Mucosa of descending colon (tissue), 3 donors: ENCODE data around the gene ERG28. TPM values are rescaled to one million over a fixed set of nuclear protein-coding genes. Genes with fewer than 3 reads are reported as not detected.

ENCODE experiments used
- ATAC-seq: fragments of 200-7000 bp; cut with Tn5 transposase; one replicate; pipeline ENCODE4 v1.9.1; 2020; ENCODE audit warnings: mild to moderate bottlenecking, moderate library complexity
- DNase-seq, 3 donors: peaks; one replicate each; pipeline ENCODE4 v3.0.0-alpha.2; 2020
- H3K36me3 ChIP-seq: fragments of 200-600 bp; one replicate; pipeline ENCODE4 v1.8.0; 2021; ENCODE audit warnings: low read depth, mild to moderate bottlenecking
- H3K4me1 ChIP-seq: fragments of 200-600 bp; one replicate; pipeline ENCODE4 v1.8.0; 2021; ENCODE audit warnings: low read depth, mild to moderate bottlenecking
- H3K4me3 ChIP-seq: fragments of 200-600 bp; one replicate; pipeline ENCODE4 v1.8.0; 2021; ENCODE audit warnings: mild to moderate bottlenecking
- H3K9me3 ChIP-seq: fragments of 200-600 bp; one replicate; pipeline ENCODE4 v1.8.0; 2021; ENCODE audit warnings: mild to moderate bottlenecking
- CTCF ChIP-seq: fragments of 200-600 bp; IDR thresholded peaks from one replicate; pipeline ENCODE4 v1.8.0; 2022; ENCODE audit warnings: antibody characterized with exemption, mild to moderate bottlenecking
- intact Hi-C, 2 donors: fragments of 100-400 bp; cut with DNase I in 1 of 2; cut with micrococcal nuclease in 1 of 2; formaldehyde crosslinking; loops; one replicate each; pipeline versions ENCODE4 v1.11.0 to v1.11.1; 2022; cut with DNase I, micrococcal nuclease
- total RNA-seq, 3 donors: library from RNA; stranded (reverse); fragmentation: NEBNext Ultra II Directional in 2 of 3; extraction: Animal tissue kit (Norgen Biotek cat#: 25700) in 2 of 3; gene quantifications; one replicate each; pipeline versions ENCODE4 v1.2.1 to v1.2.4, GENCODE V29; 2021 to 2023
- donor health status: DM: no; HTN: no; CAD: no; lungs with moderate emphysema.
- donor health status: DM: no; HTN: no; CAD: no.
- donor health status: DM: no; HTN: yes; CAD: no.

Gene ERG28
- total RNA-seq, 3 donors from 2014 or later: 13.5 to 23.9 (median 23.7) TPM

GRCh38 chr14:75650253-75651058, 10.2 kb downstream of the ERG28 start:
- Histone ChIP-seq H3K4me3 (no peak overlapping the region), H3K36me3 (no peaks in the 10 kb centered on the region), H3K9me3 (no peaks in the 10 kb centered on the region), H3K4me1 (no peaks in the 10 kb centered on the region)
- TF ChIP-seq CTCF: no peak
- intact Hi-C loops: loop anchor here in 1 of 2 donors (5.0 kb wide), 1 partner anchor 73 kb away; the partner anchor contains the start of gene FLVCR2
- peak; percentile 22 for ATAC-seq
- no peak for DNase-seq

GRCh38 chr14:75649773-75650172, 10.9 kb downstream of the ERG28 start:
- intact Hi-C loops: loop anchor here in 1 of 2 donors (5.0 kb wide), 1 partner anchor 72 kb away; the partner anchor contains the start of gene FLVCR2
- no peak overlapping the region for H3K4me3 ChIP-seq

DNA sequence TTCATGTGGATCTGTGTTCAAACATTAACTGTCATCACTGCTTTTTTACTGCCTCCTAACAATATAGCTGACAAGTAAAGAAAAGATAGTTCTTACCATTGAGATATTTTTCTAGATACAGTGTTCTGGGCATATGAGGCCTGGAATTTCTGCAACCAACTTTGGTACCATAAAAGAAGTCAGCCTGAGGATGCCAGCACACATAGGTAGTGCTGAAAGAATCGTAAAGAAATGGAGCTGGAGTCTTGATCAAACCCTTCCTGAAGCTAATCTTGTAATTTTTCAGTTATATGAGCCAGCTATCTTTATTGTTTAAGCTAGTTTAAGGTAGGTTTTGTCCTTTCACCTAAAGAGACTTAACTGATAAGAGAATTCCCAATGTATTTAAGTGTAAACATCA, 11.3 kb downstream of the ERG28 start:
- Histone ChIP-seq H3K4me1 (no peaks in the 10 kb centered on the region), H3K36me3 (no peaks in the 10 kb centered on the region), H3K9me3 (no peaks in the 10 kb centered on the region), H3K4me3 (no peak overlapping the region)
- no peak for TF ChIP-seq CTCF
- ATAC-seq (no peak), DNase-seq (no peak)
- intact Hi-C loops: no loop called here

More at GRCh38 chr14:75649773-75650172, 10.9 kb downstream of the ERG28 start:
- Histone ChIP-seq H3K36me3 (no peaks in the 10 kb centered on the region), H3K9me3 (no peaks in the 10 kb centered on the region), H3K4me1 (no peaks in the 10 kb centered on the region)
- no peak for TF ChIP-seq CTCF
- DNase-seq (no peak), ATAC-seq (no peak)

GRCh38 chr14:75648066-75648838, 12.4 kb downstream of the ERG28 start:
- ATAC-seq (no peak), DNase-seq (no peak)
- Histone ChIP-seq H3K4me1 (no peaks in the 10 kb centered on the region), H3K4me3 (no peak overlapping the region), H3K36me3 (no peaks in the 10 kb centered on the region), H3K9me3 (no peaks in the 10 kb centered on the region)
- intact Hi-C loops: no loop called here
- no peak for TF ChIP-seq CTCF

DNA sequence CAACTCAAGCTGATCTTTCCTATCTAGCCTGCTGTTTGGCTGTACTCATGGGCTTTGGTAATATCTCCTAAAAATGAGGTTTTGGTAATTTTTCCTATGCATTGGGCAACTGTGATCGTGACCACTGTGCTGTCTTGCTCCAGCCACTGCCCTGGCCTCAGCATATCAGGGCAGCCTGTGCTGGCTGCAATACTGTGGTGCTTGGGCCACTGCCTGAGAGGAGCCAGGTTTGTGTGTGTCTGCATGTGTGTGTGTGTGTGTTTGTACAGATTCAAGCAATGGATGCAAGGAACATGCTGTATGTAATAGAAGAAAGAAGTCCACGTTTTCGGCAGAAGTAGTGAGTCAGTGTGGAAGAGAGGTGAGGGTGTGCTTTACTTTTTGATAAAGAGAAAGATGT, 13.0 kb downstream of the ERG28 start:
- Histone ChIP-seq H3K4me1 (no peaks in the 10 kb centered on the region), H3K9me3 (no peaks in the 10 kb centered on the region), H3K4me3 (no peak overlapping the region), H3K36me3 (no peaks in the 10 kb centered on the region)
- TF ChIP-seq CTCF: no peak
- ATAC-seq (no peak), DNase-seq (no peak)
- intact Hi-C loops: no loop called here
